ENCODE results near the gene TAF4.
"Not testable (repeated sequence)": the region's sequence is repeated elsewhere in the genome, so short reads cannot be mapped to it uniquely, and the experiment has no call there.

Gene TAF4

DNA sequence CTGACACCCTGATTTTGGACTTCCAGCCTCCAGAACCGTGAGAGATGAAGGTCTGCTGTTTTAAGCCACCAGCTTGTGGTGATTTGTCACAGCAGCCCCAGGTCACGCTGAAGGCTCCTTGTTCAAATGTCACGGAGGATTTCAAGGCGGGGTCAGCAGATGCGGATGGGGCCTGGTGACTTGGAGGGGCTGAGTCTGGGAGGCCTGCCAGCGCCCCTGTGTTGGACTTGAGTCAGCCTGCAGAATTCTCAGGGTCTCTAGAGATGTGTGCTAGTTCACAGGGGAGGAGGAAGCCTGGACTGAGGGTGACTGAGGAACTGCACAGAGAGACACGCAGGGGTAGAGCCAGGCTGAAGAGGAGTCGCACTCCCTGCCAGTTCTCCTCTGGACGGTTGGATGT lies 19.5 kb upstream of the TAF4 start:
- no peak for DNase-seq
- Histone ChIP-seq H3K9me2 (replicated peaks; ENCODE audit: insufficient read depth, low read length) (no peaks in the 10 kb centered on the region), H4K20me1 (ENCODE audit: insufficient read depth, low read length) (no peaks in the 10 kb centered on the region)

DNA sequence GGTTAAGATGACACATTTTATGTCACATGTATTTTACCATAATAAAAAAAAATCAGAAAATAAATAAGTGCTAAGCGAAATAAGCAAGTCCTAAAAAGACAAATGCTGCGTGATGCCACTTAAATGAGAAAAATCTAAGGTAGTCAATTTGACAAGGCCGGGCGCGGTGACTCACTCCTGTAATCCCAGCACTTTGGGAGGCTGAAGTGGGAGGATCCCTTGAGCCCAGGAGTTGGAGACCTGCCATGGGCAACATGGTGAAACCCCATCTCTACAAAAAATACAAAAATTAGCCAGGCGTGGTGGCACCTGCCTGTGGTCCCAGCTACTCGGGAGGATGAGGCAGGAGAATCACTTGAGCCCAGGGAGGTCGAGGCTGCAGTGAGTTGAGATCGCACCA lies 18.5 kb upstream of the TAF4 start:
- H3K4me2 ChIP-seq (ENCODE audit: low read depth, low read length); H3K36me3 ChIP-seq (replicated peaks; ENCODE audit: insufficient read depth, low read length); H3K79me2 ChIP-seq (ENCODE audit: low read length); H3K9ac ChIP-seq (ENCODE audit: low read length); H4K20me1 ChIP-seq (ENCODE audit: insufficient read depth, low read length); H3K9me3 ChIP-seq (replicated peaks; ENCODE audit: insufficient read depth, low read length); H3K27ac ChIP-seq (ENCODE audit: low read length); H2AFZ ChIP-seq (ENCODE audit: low read length); H3F3A ChIP-seq (ENCODE audit: insufficient read depth, low read length); H3K4me3 ChIP-seq (ENCODE audit: low read length); H3K9me2 ChIP-seq (replicated peaks; ENCODE audit: insufficient read depth, low read length); DNase-seq; H3K4me1 ChIP-seq (ENCODE audit: low read length): not testable (repeated sequence)
- peaks cover 75% of the 10 kb centered on the region for H3K27me3 ChIP-seq (replicated peaks; ENCODE audit: insufficient read depth, low read length)

More for the DNA sequence above, 19.5 kb upstream of the TAF4 start:
- TF ChIP-seq CTCF (IDR thresholded peaks at IDR 0.05; ENCODE audit: low read length) = no peak
- Histone ChIP-seq H3K9ac (ENCODE audit: low read length) (no peak overlapping the region), H3K27me3 (replicated peaks; ENCODE audit: insufficient read depth, low read length) (peaks cover 72% of the 10 kb centered on the region), H3K36me3 (replicated peaks; ENCODE audit: insufficient read depth, low read length) (no peaks in the 10 kb centered on the region), H3K9me3 (replicated peaks; ENCODE audit: insufficient read depth, low read length) (no peaks in the 10 kb centered on the region), H3K4me2 (ENCODE audit: low read depth, low read length) (no peak overlapping the region), H3K4me1 (ENCODE audit: low read length) (no peaks in the 10 kb centered on the region), H2AFZ (ENCODE audit: low read length) (no peak overlapping the region), H3K4me3 (ENCODE audit: low read length) (no peak overlapping the region), H3K79me2 (ENCODE audit: low read length) (no peaks in the 10 kb centered on the region), H3K27ac (ENCODE audit: low read length) (no peak overlapping the region), H3F3A (ENCODE audit: insufficient read depth, low read length) (no peaks in the 10 kb centered on the region)

- H4K20me1 ChIP-seq (ENCODE audit: insufficient read depth, low read length) = no peaks in the 10 kb centered on the region
- TF ChIP-seq EZH2phosphoT487 (IDR thresholded peaks at IDR 0.05; ENCODE audit: low read length) (no peak), CTCF (IDR thresholded peaks at IDR 0.05; ENCODE audit: low read length) (no peak), EZH2 (optimal IDR thresholded peaks at IDR 0.05; ENCODE audit: low read depth, low read length) (no peak)
- H3K4me1 ChIP-seq (ENCODE audit: low read length) = no peaks in the 10 kb centered on the region
- no peaks in the 10 kb centered on the region for H3K9me2 ChIP-seq (replicated peaks; ENCODE audit: insufficient read depth, low read length)
- no peak for DNase-seq
- no peak overlapping the region for H3K9ac ChIP-seq (ENCODE audit: low read length)
- H3K27me3 ChIP-seq (replicated peaks; ENCODE audit: insufficient read depth, low read length) = peaks cover 74% of the 10 kb centered on the region
- H3K27ac ChIP-seq (ENCODE audit: low read length) = no peak overlapping the region
- H3F3A ChIP-seq (ENCODE audit: insufficient read depth, low read length) = no peaks in the 10 kb centered on the region
- H3K9me3 ChIP-seq (replicated peaks; ENCODE audit: insufficient read depth, low read length) = no peaks in the 10 kb centered on the region
- no peak overlapping the region for H3K4me3 ChIP-seq (ENCODE audit: low read length)
- no peak overlapping the region for H3K4me2 ChIP-seq (ENCODE audit: low read depth, low read length)
- no peak overlapping the region for H2AFZ ChIP-seq (ENCODE audit: low read length)
- H3K36me3 ChIP-seq (replicated peaks; ENCODE audit: insufficient read depth, low read length) = no peaks in the 10 kb centered on the region
- no peaks in the 10 kb centered on the region for H3K79me2 ChIP-seq (ENCODE audit: low read length)
Observed at GRCh38 chr20:62083312-62083711, 17.6 kb upstream of the TAF4 start.

- Histone ChIP-seq H3K4me2 (ENCODE audit: low read depth, low read length) (no peak overlapping the region), H3K9ac (ENCODE audit: low read length) (no peak overlapping the region), H3K27me3 (replicated peaks; ENCODE audit: insufficient read depth, low read length) (peaks cover 53% of the 10 kb centered on the region), H2AFZ (ENCODE audit: low read length) (no peak overlapping the region), H3K9me2 (replicated peaks; ENCODE audit: insufficient read depth, low read length) (no peaks in the 10 kb centered on the region), H3K4me1 (ENCODE audit: low read length) (no peaks in the 10 kb centered on the region), H3K79me2 (ENCODE audit: low read length) (no peaks in the 10 kb centered on the region), H3K4me3 (ENCODE audit: low read length) (no peak overlapping the region), H3K9me3 (replicated peaks; ENCODE audit: insufficient read depth, low read length) (no peaks in the 10 kb centered on the region; the same call in 1 of the 2 replicates), H3F3A (ENCODE audit: insufficient read depth, low read length) (no peaks in the 10 kb centered on the region), H3K27ac (ENCODE audit: low read length) (no peak overlapping the region), H4K20me1 (ENCODE audit: insufficient read depth, low read length) (no peaks in the 10 kb centered on the region), H3K36me3 (replicated peaks; ENCODE audit: insufficient read depth, low read length) (no peaks in the 10 kb centered on the region)
- DNase-seq = no peak
- no peak for TF ChIP-seq EZH2phosphoT487 (IDR thresholded peaks at IDR 0.05; ENCODE audit: low read length)
- no peak for TF ChIP-seq CTCF (IDR thresholded peaks at IDR 0.05; ENCODE audit: low read length)
- no peak for TF ChIP-seq EZH2 (optimal IDR thresholded peaks at IDR 0.05; ENCODE audit: low read depth, low read length)
Observed at GRCh38 chr20:62080249-62080990, 14.7 kb upstream of the TAF4 start.
